SHP77 treated with DMSO at 0.1 percent for 48 hours (cell line): ENCODE measurements around the gene OR11H7.

Source experiments
- DNase-seq: peaks from one replicate; lab custom pipeline; 2025; lab: John Stamatoyannopoulos, UW

Gene OR11H7

DNA sequence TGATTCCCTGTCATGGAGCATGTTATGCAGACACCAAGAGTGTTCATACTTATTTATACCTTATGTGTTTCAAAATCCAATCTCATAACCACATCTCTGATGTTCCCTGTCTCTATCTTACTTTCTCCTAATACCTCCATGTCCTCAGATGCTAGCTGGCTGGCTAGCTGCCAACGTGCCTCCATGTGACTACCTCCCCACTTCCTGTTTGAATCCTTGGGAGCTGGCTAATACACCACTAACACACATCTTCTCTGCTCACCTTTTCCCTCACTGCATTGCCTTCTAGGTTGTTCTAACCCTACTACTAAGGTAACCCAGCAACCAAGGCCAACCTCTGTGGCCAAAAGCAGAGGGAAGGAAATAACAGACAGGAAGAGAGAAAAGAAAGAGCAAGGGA, 49.6 kb downstream of the OR11H7 start:
- DNase-seq, result peak; percentile 4

DNA sequence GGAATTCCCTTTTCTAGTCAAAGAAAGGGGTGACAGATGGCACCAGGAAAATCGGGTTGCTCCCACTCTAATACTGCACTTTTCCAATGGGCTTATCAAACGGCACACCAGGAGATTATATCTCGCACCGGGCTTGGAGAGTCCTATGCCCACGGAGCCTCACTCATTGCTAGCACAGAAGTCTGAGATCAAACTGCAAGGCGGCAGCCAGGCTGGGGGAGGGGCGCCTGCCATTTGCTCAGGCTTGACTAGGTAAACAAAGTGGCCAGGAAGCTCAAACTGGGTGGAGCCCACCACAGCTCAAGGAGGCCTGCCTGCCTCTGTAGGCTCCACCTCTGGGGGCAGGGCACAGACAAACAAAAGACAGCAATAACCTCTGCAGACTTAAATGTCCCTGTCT, 51.5 kb downstream of the OR11H7 start:
- peak; percentile 37 for DNase-seq
